Stimulated activated CD4-positive, alpha-beta T cell treated with anti-CD3 and anti-CD28 coated beads, Interleukin-1b, Interleukin-23, amount 100 ng/mL, for 24 hours (primary cell): ENCODE results near the gene DSG2.
"Not testable (repeated sequence)": the region's sequence is repeated elsewhere in the genome, so short reads cannot be mapped to it uniquely, and the experiment has no call there.

Experiments
- DNase-seq, 4 experiments: peaks; one replicate each; pipeline ENCODE4 v3.0.0-alpha.2; 2020; ENCODE audit warnings: low read depth in 4 of 4, low spot score in 1 of 4

Gene DSG2

DNA sequence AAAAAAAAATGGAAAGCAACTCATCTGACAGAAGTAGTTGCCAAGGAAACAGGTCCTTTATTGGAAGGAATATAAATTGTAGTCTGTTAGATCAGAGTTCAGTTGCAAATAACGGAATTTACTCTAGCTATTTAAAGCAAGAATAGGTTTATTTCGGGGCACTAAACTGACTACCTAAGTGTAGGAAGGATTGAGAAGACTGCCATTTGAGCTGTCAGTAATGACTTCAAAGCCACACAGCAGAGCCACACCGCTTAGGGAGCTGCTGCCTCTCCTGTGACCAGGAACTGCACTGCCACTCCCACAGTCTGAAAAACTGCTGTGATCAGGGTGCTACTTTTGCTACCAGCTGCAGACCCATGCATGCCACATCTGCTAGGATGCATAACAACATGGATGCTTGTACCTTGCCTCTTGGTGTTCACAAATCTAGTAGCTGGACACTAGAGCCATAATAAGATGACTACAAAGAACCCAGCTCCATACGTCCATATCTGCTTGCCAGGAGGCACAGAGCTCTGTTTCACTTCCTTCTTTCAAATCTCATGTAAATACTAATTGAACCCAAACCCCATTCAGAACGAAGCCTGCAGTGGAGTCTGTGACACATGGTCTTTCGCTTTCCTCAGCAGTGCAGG, 2.2 kb downstream of the DSG2 start:
- no peak for DNase-seq

DNA sequence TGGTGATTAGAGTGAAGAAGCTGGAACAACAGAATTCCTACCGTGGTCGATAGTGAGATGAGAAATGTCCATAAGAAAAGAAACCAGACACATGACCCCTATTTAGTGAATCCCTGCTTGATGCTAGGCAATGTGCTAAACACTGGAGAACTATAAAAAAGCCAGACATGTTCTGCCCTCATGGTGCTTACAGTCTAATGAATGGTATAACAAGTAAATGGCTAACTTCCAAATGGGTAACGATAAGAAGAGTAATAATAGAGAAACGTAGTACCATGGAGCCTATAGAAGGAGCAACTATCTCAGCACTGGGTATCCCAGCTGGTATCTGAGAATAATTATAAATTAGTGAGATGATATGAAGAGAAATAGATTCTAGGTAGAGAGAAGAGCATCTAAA, 5.0 kb downstream of the DSG2 start:
- no peak for DNase-seq

DNA sequence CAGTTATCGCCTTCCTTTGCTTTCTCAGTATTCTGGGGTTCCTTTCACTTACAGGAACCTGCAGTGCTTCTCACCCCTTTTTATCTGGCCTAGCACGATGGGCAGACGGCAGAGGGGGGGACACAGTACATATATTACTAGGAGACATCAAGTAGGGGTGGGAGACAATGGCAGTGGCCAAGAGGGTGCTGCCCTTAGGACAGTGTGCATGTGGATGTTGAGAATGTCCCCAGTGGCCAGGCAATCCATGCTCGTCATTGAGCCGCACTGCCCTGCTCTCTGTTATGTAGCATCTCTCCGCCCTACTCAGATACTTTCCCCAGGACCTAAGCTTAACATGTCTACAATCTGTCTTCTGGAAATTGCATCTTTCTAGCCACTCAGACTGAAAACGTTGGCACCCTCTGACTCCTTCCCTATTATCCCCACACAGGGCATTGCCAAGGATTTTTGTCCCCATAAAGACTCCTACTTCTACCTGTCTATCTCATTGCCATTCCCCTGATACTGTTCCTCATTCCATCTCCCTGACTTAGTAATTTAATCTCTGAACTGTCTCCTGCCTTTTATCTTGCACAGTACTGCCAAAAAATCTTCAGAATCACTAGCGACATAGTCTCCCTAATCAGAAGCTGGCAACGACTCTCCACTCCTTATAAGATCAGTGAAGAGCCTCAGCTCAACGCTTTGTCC, 6.6 kb downstream of the DSG2 start:
- DNase-seq, result no peak

DNA sequence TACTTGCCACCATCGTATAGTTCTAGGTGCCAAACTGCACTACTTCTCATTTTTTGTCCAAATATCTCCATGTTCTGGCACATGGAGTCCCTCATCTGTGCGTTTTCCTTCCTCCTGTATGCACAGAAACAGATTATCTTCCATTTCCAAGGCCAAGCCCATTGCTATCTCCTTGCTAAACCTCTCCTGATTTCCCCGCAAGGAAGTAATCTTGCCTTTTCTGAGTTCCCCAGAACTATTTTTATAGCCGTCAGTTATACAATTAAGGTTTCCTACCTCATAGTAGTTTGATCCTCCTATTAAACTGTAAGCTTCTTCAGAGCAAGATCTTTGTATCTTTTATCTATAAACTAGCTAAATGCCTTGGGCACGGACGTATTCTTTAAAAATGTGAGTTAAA, 7.2 kb downstream of the DSG2 start:
- DNase-seq, result no peak

DNA sequence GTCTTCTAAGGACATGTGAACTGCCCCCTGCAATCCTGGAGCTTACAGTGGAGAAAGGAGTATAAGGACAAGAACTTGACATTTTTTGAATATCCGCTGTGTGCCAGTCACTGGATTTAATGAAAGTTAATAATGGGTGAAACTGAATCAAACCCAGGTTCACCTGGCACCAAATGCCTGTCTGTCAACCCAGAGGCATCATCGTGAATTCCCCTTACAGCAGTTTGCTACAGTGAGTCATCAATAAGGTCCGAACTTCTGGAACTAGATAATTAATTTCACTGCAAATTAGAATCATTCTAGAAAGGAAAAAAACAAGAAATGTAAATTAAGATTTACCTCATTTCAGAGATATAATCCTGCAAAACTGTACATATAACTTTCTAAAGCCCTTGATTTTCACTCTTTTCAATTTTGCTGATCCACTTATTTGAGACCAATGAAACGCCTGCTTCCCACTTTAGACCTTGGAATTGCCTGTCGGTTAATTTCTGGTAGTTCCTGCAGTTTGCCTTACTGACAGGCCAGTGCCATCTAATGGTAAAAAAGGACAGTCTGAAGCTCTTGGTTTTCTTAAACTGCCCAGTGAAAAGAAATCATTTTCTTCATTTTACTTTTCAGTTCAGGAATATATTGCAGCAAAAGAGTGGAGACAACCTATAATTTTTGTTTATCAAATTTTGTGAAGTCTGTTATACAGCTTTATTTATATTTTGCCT, 8.2 kb downstream of the DSG2 start:
- DNase-seq, result no peak

DNA sequence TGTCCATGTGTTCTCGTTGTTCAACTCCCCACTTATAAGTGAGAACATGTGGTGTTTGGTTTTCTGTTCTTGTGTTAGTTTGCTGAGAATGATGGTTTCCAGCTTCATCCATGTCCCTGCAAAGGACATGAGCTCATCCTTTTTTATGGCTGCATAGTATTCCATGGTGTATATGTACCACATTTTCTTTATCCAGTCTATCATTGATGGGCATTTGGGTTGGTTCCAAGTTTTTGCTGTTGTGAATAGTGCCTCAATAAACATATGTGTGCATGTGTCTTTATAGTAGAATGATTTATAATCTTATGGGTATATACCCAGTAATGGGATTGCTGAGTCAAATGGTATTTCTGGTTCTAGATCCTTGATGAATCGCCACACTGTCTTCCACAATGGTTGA, 9.1 kb downstream of the DSG2 start:
- DNase-seq, result not testable (repeated sequence)

DNA sequence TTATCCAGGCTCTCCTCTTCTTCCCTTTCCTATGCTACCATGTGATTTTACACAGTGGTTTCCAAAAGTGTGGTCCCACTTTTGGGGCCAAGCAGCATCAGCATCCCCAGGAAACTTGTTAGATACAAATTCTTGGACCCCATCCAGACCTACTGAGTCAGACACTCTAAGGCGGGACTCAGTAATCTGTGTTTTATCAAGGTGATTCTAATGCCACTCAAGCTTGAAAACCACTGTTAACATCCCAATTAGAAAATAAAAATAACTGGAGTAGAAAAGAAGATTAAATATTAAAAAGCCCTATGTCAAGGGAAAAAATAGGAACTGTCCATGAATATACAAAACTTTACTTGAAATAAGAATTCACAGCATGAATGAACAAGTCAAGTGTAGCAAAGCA, 10.8 kb downstream of the DSG2 start:
- DNase-seq, result no peak

DNA sequence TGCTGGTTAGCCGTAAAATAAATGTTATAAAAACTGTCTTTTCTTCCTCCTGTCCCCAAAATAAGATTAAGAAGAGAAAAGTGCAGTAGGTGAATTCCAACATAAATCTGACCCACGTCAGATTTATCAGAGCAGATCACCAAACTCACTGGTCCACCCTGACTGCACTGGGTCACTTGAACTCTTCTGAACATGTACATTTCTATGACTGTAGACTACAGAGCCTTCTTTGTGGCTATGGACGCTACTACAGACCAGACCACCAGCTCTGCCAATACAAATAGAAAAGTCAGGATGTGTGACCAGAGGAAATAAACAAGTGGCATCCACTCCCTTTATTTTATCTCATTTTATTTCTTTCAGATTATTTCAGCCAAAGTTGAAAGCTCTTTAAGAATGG, 11.6 kb downstream of the DSG2 start:
- no peak for DNase-seq

DNA sequence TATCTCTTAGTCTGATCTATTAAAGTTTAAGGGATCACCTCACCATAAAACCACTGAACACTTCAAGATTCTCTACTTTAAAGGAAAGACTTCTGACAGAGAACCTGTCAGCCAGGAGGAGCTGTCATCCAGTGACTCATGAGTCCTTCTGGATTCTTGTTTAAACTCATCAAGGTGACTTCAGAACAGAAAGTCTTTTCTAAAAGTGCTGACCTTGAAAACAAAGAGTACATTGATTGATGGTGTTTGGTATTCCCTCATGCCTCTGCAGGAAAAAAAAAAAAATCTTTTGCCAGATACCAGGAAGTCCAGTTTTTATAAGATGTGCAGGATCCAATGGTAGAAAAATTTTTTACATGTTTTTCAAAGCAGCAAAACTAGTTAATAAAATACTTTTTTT, 12.3 kb downstream of the DSG2 start:
- DNase-seq, result no peak

DNA sequence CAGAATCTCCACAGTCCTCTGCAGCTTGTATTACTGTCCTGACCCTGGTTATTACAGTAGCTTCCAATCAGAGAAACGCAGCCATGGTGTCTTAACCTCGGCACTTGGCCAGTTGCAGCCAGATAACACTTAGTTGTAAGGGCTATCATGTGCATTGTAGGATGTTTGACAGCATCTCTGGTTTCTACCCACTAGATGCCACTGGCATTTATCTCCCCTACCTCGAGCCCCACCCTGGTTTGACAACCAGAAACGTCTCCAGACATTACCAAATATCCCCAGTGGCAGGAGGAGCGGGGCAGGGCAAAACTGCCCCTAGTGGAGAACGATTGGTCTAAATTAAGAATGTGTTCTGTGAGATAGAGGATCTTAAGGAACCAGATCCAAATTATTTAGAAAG, 13.1 kb downstream of the DSG2 start:
- DNase-seq, result no peak

DNA sequence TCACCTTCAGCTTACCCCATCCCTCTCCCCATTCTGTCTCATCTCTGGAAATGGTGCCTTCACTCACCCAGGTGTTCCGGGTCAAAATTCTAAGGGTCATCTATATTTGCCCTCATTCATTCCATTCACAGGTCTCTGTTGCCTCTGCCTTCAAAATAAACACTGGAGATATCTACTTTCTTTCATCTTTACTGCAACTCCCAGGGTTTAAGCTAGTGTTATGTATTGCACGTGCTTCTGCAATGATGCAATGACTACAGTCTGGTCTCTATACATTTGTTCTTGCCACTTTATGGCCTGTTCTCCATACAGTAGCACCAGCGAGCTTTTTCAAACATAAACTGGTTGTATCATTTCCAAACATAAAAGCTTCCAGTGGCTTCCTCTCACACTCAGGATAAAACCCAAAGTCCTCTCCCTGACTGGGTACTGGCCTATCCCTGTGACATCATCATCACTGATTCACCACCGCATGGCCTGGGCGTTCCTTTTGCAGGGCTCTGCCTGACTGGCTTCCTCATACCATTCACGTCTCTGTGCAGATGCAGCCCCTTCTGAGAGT, 14.3 kb downstream of the DSG2 start:
- DNase-seq, result no peak

DNA sequence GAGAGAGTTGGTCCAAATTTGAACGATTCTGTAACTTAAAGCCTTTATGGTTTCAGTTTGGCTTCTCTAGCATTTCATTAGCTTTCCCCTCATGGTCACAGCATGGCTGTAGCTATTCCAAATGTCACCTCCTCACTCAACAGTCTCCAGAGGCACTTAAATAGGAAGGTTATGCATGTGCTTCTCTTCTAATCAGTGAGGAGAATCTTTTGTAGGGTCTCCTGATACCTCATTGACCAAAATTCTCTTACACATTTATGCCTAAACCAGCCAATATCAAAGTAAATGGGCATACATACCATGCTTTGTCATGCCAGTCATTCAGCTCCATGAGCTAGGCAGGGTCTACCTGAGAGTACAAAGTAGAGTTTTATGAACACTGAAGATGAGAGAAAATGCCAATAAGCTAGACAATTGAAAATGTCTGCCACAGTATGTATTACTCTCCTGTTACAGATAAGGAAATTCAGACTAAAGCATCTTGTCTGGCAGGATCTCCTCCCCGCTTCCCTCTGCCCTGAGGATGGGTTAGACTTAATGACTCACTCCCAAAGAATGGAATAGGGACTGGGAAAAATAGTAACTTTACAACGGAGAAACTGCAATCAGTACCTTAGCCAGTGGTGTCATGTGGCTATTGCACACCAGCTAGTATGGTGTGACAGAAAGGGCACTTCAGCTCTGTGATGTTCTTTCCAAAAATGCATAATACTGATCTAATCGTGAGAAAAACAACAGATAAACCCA, 15.4 kb downstream of the DSG2 start:
- DNase-seq, result no peak

DNA sequence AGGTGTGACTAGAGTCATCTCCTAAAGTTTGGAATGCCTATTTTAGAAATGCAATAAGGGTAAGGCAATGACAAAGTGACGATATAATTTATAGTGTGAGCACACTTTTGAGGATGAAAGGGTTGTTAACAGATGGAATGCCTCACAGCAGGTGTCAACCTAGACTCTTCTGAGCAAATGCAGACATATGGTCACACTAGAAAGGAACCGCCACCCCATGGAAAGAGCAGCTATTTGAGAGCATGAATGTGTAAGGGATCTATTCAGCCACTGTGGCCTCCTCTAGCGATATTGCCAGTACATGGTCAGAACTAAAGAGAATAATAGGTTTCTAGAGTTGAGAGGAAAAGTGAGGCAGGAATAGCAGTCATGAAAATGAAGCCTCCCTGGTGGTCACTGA, 18.5 kb downstream of the DSG2 start:
- no peak for DNase-seq

DNA sequence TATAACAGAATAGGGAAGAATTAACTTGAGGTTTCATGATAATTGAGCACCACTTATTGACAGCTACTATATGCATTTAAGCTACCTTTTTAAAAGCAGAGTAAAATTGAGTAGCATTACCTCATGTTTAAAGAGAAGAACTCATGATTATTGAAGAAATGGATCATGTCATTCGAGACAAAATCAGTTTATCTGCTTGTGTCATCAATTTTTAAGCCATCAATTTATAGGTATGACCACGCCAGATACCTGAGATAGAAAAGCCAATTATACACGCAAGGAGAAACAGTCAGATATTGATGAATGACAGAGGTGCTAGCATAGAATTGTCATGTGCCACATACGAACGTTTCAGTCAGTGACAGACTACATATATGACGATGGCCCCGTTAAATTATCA, 28.4 kb downstream of the DSG2 start:
- DNase-seq, result no peak

DNA sequence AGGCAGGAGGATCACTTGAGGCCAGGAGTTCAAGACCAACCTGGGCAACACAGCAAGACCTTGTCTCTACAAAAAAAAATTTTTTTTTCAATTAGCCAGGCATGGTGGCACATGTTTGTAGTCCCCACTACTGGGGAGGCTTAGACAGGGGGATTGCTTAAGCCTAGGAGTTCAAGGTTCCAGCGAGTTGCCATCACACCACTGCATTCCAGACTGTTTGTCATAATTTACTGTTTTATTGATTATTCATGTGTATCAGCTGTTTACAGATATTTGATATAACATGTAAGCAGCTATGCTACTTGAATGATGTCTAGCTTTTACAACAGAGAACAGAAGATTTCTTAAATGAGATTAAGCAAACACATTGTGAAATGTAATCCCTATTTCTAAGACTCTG, 35.3 kb downstream of the DSG2 start:
- DNase-seq, result no peak

DNA sequence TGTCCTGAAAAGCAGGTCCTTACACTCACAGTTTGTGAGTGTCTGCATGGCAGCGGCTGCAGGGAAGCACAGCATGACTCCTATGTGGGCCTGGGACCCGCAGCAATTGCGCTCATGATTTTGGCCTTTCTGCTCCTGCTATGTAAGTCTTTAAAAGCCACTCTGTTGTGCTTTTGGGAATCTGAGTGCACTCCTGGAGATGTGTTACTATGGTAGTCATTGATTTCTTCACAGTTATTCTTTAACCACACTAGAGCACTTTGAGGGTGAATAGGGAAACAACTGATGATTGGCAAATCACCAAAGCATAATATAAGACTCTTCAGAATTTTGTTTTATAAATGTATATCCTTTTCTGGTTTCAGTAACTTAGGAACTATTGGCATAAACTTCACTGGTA, 40.9 kb downstream of the DSG2 start:
- DNase-seq, result no peak

DNA sequence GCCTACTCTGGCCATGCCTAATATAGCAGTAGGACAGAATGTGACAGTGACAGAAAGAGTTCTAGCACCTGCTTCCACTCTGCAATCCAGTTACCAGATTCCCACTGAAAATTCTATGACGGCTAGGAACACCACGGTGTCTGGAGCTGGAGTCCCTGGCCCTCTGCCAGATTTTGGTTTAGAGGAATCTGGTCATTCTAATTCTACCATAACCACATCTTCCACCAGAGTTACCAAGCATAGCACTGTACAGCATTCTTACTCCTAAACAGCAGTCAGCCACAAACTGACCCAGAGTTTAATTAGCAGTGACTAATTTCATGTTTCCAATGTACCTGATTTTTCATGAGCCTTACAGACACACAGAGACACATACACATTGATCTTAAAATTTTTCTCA, 48.5 kb downstream of the DSG2 start:
- no peak for DNase-seq

DNA sequence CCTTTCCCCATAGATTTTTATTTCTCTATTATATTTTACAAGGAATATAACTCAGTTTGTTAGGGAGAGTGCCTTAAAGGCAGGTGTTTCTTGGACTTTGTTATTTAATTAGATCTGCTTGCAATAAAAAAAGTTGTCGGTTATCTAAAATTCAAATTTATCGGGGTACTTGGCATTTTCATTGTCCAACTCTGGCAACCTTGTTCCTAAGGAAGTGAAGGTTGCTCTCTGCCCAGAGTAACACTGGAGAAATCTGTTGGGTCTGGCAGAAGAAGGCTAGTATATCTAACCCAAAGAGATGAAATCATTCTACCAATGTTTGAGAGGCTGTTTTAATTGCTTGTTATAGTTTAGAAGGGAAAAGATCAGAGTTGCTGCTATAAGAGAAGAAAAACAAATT, 50.9 kb downstream of the DSG2 start:
- no peak for DNase-seq

DNA sequence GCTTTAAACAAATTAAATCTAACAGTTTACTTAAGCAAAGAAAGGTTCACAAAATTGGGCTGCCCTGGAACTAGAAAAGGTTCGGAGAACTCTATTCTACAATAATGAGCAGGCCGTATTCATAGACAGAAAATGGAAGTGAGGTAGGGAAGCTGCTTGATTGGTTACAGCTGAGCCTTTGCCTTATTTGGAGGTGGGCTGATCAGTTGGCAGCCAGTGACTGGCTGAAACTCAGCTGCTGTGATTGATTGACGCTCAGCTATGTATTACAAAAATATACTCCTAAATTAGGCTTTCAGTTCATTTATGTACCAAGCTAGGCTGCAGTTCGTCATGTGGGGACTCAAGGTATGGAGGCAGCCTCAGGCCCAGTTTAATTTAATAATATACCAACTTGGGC, 51.4 kb downstream of the DSG2 start:
- no peak for DNase-seq

DNA sequence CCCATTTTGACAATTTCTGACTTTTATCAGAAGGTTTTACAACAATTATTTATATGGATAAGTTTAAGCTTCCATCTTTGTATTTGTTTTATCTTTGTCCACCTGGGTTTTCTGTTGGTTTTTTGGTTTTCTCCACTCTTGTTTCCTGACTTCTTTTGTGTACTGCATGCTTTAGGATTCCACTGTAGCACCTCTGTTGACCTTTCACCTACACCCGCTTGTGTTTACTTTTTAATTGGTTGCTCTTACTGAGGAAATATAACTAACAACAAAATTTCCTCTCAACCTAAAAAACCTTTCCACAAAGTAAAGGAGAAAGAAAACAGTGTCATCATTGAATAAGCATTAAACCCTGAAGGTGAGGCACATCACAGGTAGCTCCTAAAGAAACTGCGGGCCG, 53.9 kb downstream of the DSG2 start:
- DNase-seq, result no peak

DNA sequence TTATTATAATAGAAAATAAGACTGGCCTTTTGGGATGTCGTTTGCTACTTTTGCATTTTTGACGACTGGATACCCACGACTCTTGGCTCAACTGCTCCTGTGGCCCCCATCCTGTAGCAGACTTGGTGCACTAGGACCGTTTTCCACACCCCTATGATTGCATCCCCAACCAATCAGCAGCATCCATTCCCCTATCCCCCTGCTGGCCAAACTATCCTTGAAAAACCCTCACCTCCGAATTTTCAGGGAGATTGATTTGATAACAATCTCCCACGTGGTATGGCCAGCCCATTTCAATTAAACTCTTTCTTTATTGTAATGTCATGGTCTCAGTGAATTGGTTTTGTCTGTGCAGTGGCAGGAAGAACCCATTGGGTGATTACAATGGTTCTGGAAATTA, 55.8 kb downstream of the DSG2 start:
- no peak for DNase-seq

DNA sequence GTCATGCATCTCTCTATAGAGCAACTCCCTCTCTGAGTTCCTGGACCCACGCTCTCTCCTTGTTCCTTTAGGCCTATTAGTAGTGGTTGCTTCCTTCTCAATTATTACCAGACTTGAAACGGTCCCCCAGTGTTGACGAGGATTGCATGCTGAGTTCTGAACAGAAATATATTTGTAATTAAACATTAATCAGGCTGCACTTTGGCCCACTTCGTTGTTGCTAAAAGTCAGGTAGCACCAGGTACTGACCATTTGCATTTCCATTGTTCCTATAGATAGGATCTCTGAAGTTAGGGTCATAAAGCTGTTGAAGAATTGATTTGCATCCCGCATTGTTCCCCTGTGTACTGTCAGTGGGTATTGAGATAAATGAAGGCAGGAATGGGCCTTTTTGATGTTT, 56.8 kb downstream of the DSG2 start:
- DNase-seq, result no peak
